GM19025 (cell line): ENCODE results near the gene DUSP21.
"Not testable (repeated sequence)": the region's sequence is repeated elsewhere in the genome, so short reads cannot be mapped to it uniquely, and the experiment has no call there.

Experiments used
- ATAC-seq: cut with Tn5 transposase; IDR thresholded peaks from one replicate; pipeline ENCODE4 v1.9.1; 2021; ENCODE audit warnings: mild to moderate bottlenecking, low read depth, moderate library complexity; ENCODE audit not compliant: unreplicated experiment

DUSP21 gene

DNA sequence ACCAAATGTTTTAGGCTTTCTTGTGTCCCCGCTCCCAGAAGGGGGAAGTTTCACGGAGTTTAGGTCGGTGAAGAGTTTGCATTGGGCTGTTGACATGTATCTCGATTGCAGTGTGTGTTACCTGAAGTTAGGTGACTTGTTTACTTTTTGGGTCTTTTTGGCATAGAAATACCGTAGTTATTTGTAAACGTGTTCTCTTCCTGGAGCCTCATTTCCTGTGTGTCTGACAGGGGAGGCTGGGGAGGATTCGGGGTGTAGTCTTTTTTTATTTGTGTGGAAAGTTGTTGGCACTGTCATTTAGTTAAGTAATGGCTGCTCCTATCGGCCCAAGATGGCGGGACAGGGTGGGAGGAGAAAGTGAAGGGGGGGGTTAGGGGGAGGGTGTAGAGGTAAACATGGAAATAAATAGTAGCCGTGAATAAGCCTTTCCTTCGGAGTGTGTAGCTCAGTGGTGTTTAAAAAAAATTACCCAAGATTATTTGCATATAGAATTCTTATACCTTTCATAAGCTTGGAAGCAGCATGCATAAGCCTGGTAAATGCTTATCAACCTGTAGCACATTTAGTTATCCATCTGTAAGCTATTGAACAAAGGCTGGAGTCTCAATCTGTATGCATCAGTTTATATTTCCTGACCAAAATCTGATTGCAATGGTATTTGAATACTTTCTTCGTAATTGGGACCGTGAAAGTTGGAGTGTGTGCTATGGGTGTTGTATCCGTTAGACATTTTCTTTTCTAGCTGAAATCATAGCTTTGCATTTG lies 30.8 kb downstream of the DUSP21 start:
- no peak for ATAC-seq

DNA sequence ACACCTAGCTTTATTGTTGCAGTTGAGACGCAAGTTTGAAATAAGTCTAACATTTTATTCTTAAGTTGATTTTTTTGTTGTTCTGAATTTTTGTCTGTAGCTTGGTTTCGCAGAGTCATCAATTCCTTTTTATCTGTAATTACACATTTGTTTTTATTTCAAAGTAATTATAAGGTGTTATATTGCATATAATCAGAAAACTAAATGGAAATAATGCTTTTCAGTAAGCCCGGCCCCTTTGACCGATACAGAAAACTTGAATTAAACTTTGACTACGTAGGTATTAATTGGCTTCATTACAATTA lies 31.3 kb downstream of the DUSP21 start:
- ATAC-seq = no peak

DNA sequence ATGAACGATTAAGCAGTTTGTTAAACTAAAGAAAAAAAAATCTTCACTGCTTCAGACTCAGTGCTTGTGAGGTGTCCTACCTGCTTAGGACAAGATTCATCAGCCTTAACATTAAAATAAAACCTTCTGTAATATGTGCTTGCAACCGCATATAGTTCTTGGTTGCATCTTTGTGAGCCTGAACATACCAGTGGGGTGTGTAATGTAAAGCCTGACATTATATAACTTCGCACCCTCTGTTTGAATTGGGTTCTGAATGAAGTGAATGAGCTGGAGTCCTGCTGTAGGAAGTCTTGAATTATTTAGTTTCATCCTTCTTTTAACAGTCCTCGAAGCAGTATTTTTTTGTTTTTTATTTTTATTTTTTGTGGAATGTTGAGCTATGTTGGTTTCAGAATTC lies 32.3 kb downstream of the DUSP21 start:
- ATAC-seq = no peak

DNA sequence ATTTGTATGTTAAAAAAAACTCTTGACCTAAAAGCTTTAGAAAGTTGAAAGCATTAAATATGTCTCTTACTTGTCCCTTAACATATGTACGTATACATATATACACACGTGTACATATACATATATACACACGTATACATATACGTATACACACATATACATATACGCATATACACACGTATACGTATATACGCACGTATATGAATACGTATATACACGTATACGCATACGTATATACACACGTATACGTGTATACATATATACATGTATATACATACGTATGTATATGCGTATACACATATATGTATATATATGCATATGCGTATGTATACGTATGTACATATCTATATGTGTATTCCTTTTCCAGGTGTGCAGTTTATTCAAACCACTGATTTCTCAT lies 32.9 kb downstream of the DUSP21 start:
- no peak for ATAC-seq

DNA sequence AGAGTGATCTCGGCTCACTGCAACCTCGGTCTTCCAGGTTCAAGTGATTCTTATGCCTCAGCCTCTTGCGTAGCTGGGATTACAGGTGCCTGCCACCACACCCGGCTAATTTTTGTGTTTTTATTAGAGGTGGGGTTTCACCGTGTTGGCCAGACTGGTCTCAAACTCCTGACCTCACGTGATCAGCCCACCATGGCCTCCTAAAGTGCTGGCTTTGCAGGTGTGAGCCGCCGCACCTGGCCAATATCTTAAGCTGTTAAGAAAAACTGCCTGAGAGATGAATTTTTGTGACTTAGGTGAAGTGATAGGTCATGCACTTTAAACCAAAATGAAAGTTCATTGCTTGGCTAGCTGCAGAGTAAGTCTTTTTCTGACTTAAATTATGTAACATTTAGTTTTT lies 35.0 kb downstream of the DUSP21 start:
- no peak for ATAC-seq

DNA sequence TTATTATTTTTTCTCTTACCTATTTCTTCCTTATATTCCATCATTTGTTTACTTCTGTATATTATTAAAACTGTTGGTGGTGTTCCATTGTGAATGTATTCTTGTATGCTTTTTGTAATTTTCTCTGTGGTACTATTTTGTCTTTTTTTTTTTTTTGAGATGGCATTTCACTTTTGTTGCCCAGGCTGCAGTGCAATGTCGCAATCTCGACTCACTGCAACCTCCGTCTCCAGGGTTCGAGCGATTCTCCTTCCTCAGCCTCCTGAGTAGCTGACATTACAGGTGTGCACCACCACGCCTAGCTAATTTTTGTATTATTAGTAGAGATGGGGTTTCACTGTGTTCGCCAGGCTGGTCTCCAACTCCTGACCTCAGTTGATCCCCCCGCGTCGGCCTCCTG lies 37.7 kb downstream of the DUSP21 start:
- no peak for ATAC-seq

DNA sequence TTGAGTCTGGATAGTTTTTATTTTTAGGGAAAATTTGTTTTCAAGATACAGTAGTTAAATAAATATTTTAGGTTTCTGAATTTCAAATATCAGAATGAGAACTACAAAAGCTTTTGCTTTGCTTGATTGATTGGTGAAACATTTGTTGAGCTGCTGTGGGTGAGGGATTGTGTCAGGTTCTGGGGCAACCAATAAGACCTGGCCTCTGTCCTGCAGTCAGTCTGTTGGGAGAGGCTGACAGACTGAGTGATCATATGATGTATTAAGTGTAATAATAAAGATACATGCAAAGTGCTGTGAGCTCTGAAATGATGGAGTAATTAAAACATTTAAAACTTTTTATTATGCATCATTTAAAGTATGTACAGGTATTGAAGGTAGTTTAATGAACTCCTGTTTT lies 38.8 kb downstream of the DUSP21 start:
- ATAC-seq = no peak

DNA sequence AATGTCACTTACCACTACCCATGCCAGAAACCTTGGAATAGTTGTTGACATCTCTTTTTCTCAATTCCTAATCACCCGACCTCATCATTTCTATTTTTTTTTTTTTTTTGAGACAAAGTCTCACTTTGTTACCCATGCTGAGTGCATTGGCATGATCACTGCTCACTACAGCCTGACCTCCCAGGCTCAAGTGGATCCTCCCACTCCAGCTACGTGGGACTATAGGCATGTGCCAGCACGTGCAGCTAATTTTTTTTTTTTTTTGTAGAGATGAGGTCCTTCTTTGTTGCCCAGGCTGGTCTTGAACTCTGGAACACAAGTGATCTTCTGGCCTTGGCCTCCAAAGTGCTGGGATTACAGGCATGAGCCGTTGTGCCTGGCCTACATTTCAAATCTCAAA lies 41.1 kb downstream of the DUSP21 start:
- ATAC-seq = no peak

DNA sequence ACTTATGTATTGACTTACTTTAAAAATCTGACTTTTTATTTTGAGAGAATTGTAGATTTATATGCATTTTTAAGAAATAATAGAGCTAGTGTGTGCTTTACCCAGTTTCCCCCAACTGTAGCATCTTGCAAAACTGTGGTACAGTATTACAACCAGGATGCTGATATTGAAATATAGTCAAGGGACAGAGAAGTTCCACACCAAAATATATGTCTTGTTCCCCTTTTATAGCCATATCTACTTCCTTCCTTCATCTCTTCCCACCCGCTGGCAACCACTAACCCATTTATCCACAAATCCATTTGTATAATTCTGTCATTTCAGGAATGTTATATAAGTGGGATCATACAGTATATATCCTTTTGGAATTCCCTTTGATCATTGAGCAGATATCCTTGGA lies 46.0 kb downstream of the DUSP21 start:
- ATAC-seq = no peak

DNA sequence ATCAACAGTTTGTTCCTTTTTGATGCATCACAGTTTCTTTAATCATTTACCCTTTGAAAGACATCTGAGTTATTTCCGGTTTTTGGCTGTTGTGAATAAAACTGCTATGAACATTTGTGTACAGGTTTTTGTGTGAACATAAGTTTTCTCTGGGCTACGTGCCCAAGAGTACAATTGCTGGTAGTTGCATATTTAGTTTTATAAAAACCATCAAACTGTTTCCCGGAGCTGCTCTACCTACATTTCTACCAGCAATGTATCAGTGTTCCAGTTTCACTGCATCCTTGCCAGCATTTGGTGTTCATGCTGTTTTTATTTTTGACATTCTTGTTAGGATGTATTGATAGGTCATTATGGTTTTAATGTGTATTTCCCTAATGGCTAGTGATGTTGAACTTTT lies 46.4 kb downstream of the DUSP21 start:
- no peak for ATAC-seq

DNA sequence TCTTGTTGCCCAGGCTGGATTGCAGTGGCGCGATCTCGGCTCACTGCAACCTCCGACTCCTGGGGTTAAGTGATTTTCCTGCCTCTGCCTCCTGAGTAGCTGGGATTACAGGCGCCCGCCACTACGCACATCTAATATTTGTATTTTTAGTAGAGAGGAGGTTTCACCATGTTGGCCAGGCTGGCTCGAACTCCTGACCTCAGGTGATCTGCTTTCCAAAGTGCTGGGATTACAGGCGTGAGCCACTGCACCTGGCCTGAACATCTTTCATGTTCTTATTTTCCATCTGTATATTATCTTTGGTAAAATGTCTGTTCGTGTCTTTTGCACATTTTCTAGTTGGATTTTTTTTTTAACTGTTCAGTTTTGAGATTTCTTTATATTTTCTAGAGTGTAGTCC lies 46.9 kb downstream of the DUSP21 start:
- not testable (repeated sequence) for ATAC-seq

DNA sequence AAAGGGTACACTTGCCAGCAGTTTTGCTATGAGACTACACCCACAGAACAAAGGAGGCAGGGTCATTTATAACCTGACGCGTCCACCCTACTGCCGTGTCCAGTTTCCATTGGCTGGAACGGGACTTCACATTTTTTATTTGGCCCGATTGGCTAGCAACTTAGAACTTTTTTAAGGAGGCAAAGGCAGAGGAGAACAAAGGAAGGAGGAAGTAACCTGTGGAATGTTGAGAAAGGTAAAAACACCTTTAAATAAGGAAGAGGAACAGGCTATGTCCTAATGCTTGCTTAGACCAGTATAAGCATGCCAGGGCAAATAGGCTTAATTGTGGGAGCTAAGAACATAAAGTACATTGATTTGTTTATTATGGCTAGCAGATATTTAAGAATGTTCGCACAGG lies 47.8 kb downstream of the DUSP21 start:
- ATAC-seq = no peak
